ENCODE measurements around the gene BLNK. TPM values are rescaled to one million over a fixed set of nuclear protein-coding genes. Genes with fewer than 3 reads are reported as not detected.

The BLNK gene
- total RNA-seq, 1 donor from 2014 or later, result 1.4 TPM

- Histone ChIP-seq H3K4me3 (no peak overlapping the region), H3K4me1 (no peaks in the 10 kb centered on the region), H3K27me3 (ENCODE audit: low read depth) (no peaks in the 10 kb centered on the region), H3K36me3 (peaks cover 13% of the 10 kb centered on the region), H3K27ac (replicated peaks) (no peak overlapping the region), H3K9me3 (replicated peaks) (peaks cover 47% of the 10 kb centered on the region)
- DNase-seq, result no peak
- intact Hi-C loops (cut with micrococcal nuclease), result no loop called here
- no peak for TF ChIP-seq CTCF (IDR thresholded peaks at IDR 0.05; ENCODE audit: borderline replicate concordance)
Measured at GRCh38 chr10:96165726-96166125, 105.6 kb downstream of the BLNK start.

GRCh38 chr10:96153070-96153469, 118.3 kb downstream of the BLNK start:
- Histone ChIP-seq H3K36me3 (peaks cover 79% of the 10 kb centered on the region), H3K9me3 (replicated peaks) (no peaks in the 10 kb centered on the region), H3K27ac (replicated peaks) (no peak overlapping the region), H3K27me3 (ENCODE audit: low read depth) (no peaks in the 10 kb centered on the region), H3K4me3 (no peak overlapping the region), H3K4me1 (no peaks in the 10 kb centered on the region)
- no peak for DNase-seq
- intact Hi-C loops (cut with micrococcal nuclease), result no loop called here
- no peak for TF ChIP-seq CTCF (IDR thresholded peaks at IDR 0.05; ENCODE audit: borderline replicate concordance)

- Histone ChIP-seq H3K27me3 (ENCODE audit: low read depth) (no peaks in the 10 kb centered on the region), H3K9me3 (replicated peaks) (no peaks in the 10 kb centered on the region), H3K27ac (replicated peaks) (no peak overlapping the region), H3K36me3 (peaks cover 79% of the 10 kb centered on the region), H3K4me3 (no peak overlapping the region), H3K4me1 (no peaks in the 10 kb centered on the region)
- DNase-seq, result no peak
- intact Hi-C loops (cut with micrococcal nuclease), result no loop called here
- no peak for TF ChIP-seq CTCF (IDR thresholded peaks at IDR 0.05; ENCODE audit: borderline replicate concordance)
Measured at GRCh38 chr10:96152437-96152836, 118.9 kb downstream of the BLNK start.

Other genes with a start within 250 kb of the BLNK start
- gene CCNJ, start 228.0 kb downstream of the BLNK start, total RNA-seq, result 2.4 TPM
- 8.7 TPM for gene ZNF518A, start 141.3 kb downstream of the BLNK start, total RNA-seq
- not detected for gene DNTT, start 32.9 kb upstream of the BLNK start, total RNA-seq
- not detected for gene OPALIN, start 87.4 kb upstream of the BLNK start, total RNA-seq
- 7.0 TPM for gene TLL2, start 242.4 kb upstream of the BLNK start, total RNA-seq